HepG2 (cell line): Measurements from ENCODE around the gene HIF3A. TPM values are rescaled to one million over a fixed set of nuclear protein-coding genes. Genes with fewer than 3 reads are reported as not detected.

Experiments used
- ATAC-seq: fragments of 200-7000 bp; cut with Tn5 transposase; 3 replicates; pipeline ENCODE4 v1.9.1; 2020; ENCODE audit warnings: mild to moderate bottlenecking, moderate library complexity
- BruUV-seq: library from RNA; stranded (reverse); fragments of 400-500 nt; replicated peaks from 2 replicates; lab custom pipeline; 2021; lab: Mats Ljungman, UMichigan
- CTCF ChIA-PET: fragments of 300-600 bp; formaldehyde crosslinking; extraction: SDS; loops from one replicate; lab custom pipeline; 2021; ENCODE audit warnings: low total read pairs, inconsistent platforms, low intra/inter-chr PET ratio; lab: Yijun Ruan, JAX
- POLR2A ChIA-PET: fragments of 350-600 bp; sonication (Branson Sonifier 250); formaldehyde crosslinking; loops from one replicate; lab custom pipeline; 2020; ENCODE audit warnings: antibody characterized with exemption, inconsistent platforms; lab: Yijun Ruan, JAX
- DNase-seq: peaks from one replicate; pipeline ENCODE4 v3.0.0-alpha.2; 2015; ENCODE audit warnings: low spot score
- FAIRE-seq: peaks from 3 replicates; lab custom pipeline; 2011; peaks lifted over from hg19 to GRCh38; lab: Jason Lieb, UNC
- H2AFZ ChIP-seq: one replicate; pipeline ENCODE4 v1.6.1; 2011; ENCODE audit warnings: low read length, inconsistent platforms
- H3K27ac ChIP-seq: fragments of 300-600 bp; 3 replicates; pipeline ENCODE4 v1.8.0; 2011; ENCODE audit warnings: mixed run types, mild to moderate bottlenecking, mixed read lengths, low read length, inconsistent platforms; ENCODE audit not compliant: insufficient read depth; ENCODE audit errors: extremely low read length
- H3K27me3 ChIP-seq, 2 experiments: fragments of 200-600 bp in 1 of 2; 2 replicates in 1 of 2; 3 replicates in 1 of 2; pipeline versions ENCODE4 v1.6.0 to v1.8.0; 2011; ENCODE audit warnings: low read length in 2 of 2, mild to moderate bottlenecking in 2 of 2, moderate library complexity in 2 of 2, inconsistent platforms in 1 of 2; ENCODE audit not compliant: insufficient read depth in 2 of 2, control insufficient read depth in 1 of 2
- H3K36me3 ChIP-seq, 2 experiments: fragments of 200-600 bp in 1 of 2; replicated peaks in 1 of 2; 2 replicates in 1 of 2; 3 replicates in 1 of 2; pipeline versions ENCODE4 v1.5.1 to v1.8.0; 2011; ENCODE audit warnings: low read length in 2 of 2, inconsistent platforms in 1 of 2; ENCODE audit not compliant: insufficient read depth in 2 of 2, control insufficient read depth in 1 of 2
- H3K4me1 ChIP-seq: 2 replicates; pipeline ENCODE4 v1.5.1; 2012; ENCODE audit warnings: low read length, inconsistent platforms; ENCODE audit not compliant: insufficient read depth
- H3K4me2 ChIP-seq: 2 replicates; pipeline ENCODE4 v1.6.0; 2011; ENCODE audit warnings: low read depth, low read length, inconsistent platforms
- H3K4me3 ChIP-seq, 3 experiments: fragments of 200-600 bp in 1 of 3; sonication (generic), shearing (Covaris generic) in 1 of 3; replicated peaks in 1 of 3; 2 replicates each; pipeline ENCODE4 v1.5.1; 2011 to 2016; ENCODE audit warnings: low read length in 3 of 3, inconsistent platforms in 2 of 3, low read depth in 2 of 3, mild to moderate bottlenecking in 2 of 3, control low read depth in 1 of 3, mixed read lengths in 1 of 3; ENCODE audit not compliant: insufficient read depth in 1 of 3
- H3K79me2 ChIP-seq: one replicate; pipeline ENCODE4 v1.6.1; 2011; ENCODE audit warnings: low read length, inconsistent platforms; ENCODE audit not compliant: insufficient read depth
- H3K9ac ChIP-seq: 2 replicates; pipeline ENCODE4 v1.6.0; 2011; ENCODE audit warnings: mild to moderate bottlenecking, low read depth, low read length, inconsistent platforms; ENCODE audit not compliant: insufficient read depth
- H3K9me3 ChIP-seq: 2 replicates; pipeline ENCODE4 v1.5.1; 2012; ENCODE audit warnings: mild to moderate bottlenecking, low read length
- H4K20me1 ChIP-seq: 2 replicates; pipeline ENCODE4 v1.6.0; 2011; ENCODE audit warnings: inconsistent platforms, mild to moderate bottlenecking, low read length, moderate library complexity; ENCODE audit not compliant: insufficient read depth
- ARID2 ChIP-seq: sonication (generic); formaldehyde crosslinking; IDR thresholded peaks from 2 replicates; pipeline ENCODE4 v1.8.1; 2022; ENCODE audit warnings: mild to moderate bottlenecking, missing genetic modification reagents, borderline replicate concordance
- DNMT1 ChIP-seq: sonication (generic); formaldehyde crosslinking; IDR thresholded peaks from 2 replicates; pipeline ENCODE4 v1.5.1; 2020; ENCODE audit warnings: mild to moderate bottlenecking, missing genetic modification reagents
- KDM3A ChIP-seq: IDR thresholded peaks from 2 replicates; pipeline ENCODE4 v1.6.1; 2018; ENCODE audit warnings: low read depth, missing compliant biosample characterization
- KDM5A ChIP-seq: fragments of 200-600 bp; sonication (generic); IDR thresholded peaks from 2 replicates; pipeline ENCODE4 v1.7.0; 2018; ENCODE audit warnings: antibody characterized with exemption, mild to moderate bottlenecking, low read length, borderline replicate concordance
- KMT2B ChIP-seq: IDR thresholded peaks from 2 replicates; pipeline ENCODE4 v1.6.1; 2016; ENCODE audit warnings: missing genetic modification reagents, missing compliant biosample characterization
- REL ChIP-seq: sonication (generic); formaldehyde crosslinking; conservative IDR thresholded peaks from 2 replicates; pipeline ENCODE4 v1.8.0; 2022; ENCODE audit warnings: mild to moderate bottlenecking, missing genetic modification reagents, moderate library complexity
- SMAD3 ChIP-seq: sonication (generic); formaldehyde crosslinking; IDR thresholded peaks from 2 replicates; pipeline ENCODE4 v1.4.0; 2020; ENCODE audit warnings: missing genetic modification reagents
- SP1 ChIP-seq, 2 experiments: fragments of 450-650 bp in 1 of 2; sonication (generic) in 1 of 2; formaldehyde crosslinking in 1 of 2; IDR thresholded peaks; 2 replicates each; pipeline versions ENCODE4 v1.4.0 to v1.6.1; 2016 to 2020; ENCODE audit warnings: missing genetic modification reagents in 1 of 2
- TCF12 ChIP-seq, 2 experiments: fragments of 450-650 bp in 1 of 2; sonication (generic) in 1 of 2; formaldehyde crosslinking in 1 of 2; IDR thresholded peaks; 2 replicates each; pipeline versions ENCODE4 v1.6.1 to v1.8.0; 2017 to 2022; ENCODE audit warnings: antibody characterized with exemption in 1 of 2, mild to moderate bottlenecking in 1 of 2, missing genetic modification reagents in 1 of 2, moderate library complexity in 1 of 2
- TGIF2 ChIP-seq: IDR thresholded peaks from 2 replicates; pipeline ENCODE4 v1.6.1; 2016; ENCODE audit warnings: control low read depth, missing compliant biosample characterization
- ZNF232 ChIP-seq: sonication (generic); formaldehyde crosslinking; IDR thresholded peaks from 2 replicates; pipeline ENCODE4 v1.4.0; 2020; ENCODE audit warnings: missing genetic modification reagents, borderline replicate concordance
- ZNF350 ChIP-seq: sonication (generic); formaldehyde crosslinking; IDR thresholded peaks from 2 replicates; pipeline ENCODE4 v1.4.0; 2020; ENCODE audit warnings: mild to moderate bottlenecking, low read depth, missing genetic modification reagents, borderline replicate concordance
- ZNF616 ChIP-seq: sonication (generic); formaldehyde crosslinking; IDR thresholded peaks from 2 replicates; pipeline ENCODE4 v1.5.0; 2020; ENCODE audit warnings: low read depth, mild to moderate bottlenecking, missing genetic modification reagents
- ZSCAN29 ChIP-seq: sonication (generic); formaldehyde crosslinking; conservative IDR thresholded peaks from 2 replicates; pipeline ENCODE4 v1.4.0; 2020; ENCODE audit warnings: mild to moderate bottlenecking, missing genetic modification reagents
- WGBS: methylation state at CpG from one replicate; pipeline ENCODE4 v1.1.6; 2017; ENCODE audit warnings: low lambda C conversion rate; 5-methylcytosine and 5-hydroxymethylcytosine counted together
- in situ Hi-C: cut with HindIII; loops from 2 replicates; pipeline ENCODE4 v1.10.0; 2017; ENCODE audit warnings: low pct_unique_long_range_greater_than_20kb; ENCODE audit not compliant: extremely low pct_ligation_motif_present
- intact Hi-C: fragments of 100-400 bp; cut with micrococcal nuclease; formaldehyde crosslinking; loops from one replicate; pipeline ENCODE4 v1.10.0; 2022; ENCODE audit not compliant: unreplicated experiment
- polyA plus RNA-seq, 8 experiments: library from polyadenylated mRNA; depleted of rRNA in 3 of 8; stranded (reverse) in 7 of 8; unstranded in 1 of 8; fragments of >200 nt; fragmentation: Illumina TruSeq in 4 of 8; extraction: Trizol in 4 of 8; gene quantifications; 2 replicates each; pipeline versions ENCODE4 v1.2.1 to v1.2.3, GENCODE V29; 2011 to 2016; ENCODE audit warnings: low read depth in 4 of 8, missing spikeins in 1 of 8, mixed read lengths in 1 of 8; ENCODE audit not compliant: insufficient read depth in 1 of 8
- total RNA-seq, 5 experiments: library from RNA; depleted of rRNA; stranded (reverse); fragments of >200 nt; fragmentation: Illumina TruSeq; extraction: Trizol; gene quantifications; 2 replicates each; pipeline ENCODE4 v1.2.3, GENCODE V29; 2016; ENCODE audit warnings: low read depth in 1 of 5
- TF ChIP-seq, protein P1 (sequence below): sonication (generic); formaldehyde crosslinking; conservative IDR thresholded peaks from 2 replicates; pipeline ENCODE4 v1.4.0; 2020; ENCODE audit warnings: missing genetic modification reagents
- TF ChIP-seq, protein P2 (sequence below): sonication (generic); formaldehyde crosslinking; IDR thresholded peaks from 2 replicates; pipeline ENCODE4 v1.4.0; 2020; ENCODE audit warnings: missing genetic modification reagents

The HIF3A gene
- total and polyA plus RNA-seq, 2 of the 13 experiments (the other 11 are each of a cell fraction or from before 2014, with no cell fraction given), result 0.09 to 0.22 TPM

DNA sequence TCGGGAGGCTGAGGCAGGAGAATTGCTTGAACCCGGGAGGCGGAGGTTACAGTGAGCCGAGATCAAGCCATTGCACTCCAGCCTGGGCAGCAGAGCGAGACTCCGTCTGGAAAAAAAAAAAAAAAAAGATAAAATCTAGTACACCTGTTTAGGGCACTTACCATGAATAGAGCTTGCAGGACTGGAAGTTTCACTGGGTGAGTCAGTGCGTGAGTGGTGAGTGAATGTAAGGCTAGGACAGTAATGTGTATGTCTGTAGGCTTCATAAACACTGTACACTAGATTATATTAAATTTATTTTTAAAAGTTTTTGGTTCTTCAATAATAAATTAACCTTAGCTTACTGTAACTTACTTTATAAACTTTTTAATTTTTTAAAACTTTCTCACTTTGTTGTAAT, 73.0 kb downstream of the HIF3A start (continued):
- TF ChIP-seq ZNF232 (CRISPR knock-in tag) (no peak), SP1 (IDR thresholded peaks at IDR 0.05) (no peak), SP1 (CRISPR knock-in tag; IDR thresholded peaks at IDR 0.05) (no peak), ARID2 (no peak), KDM5A (no peak), ZSCAN29 (CRISPR knock-in tag) (no peak), ZNF350 (CRISPR knock-in tag) (no peak), KDM3A (CRISPR knock-in tag) (no peak), SMAD3 (no peak), ZNF616 (CRISPR knock-in tag) (no peak), DNMT1 (CRISPR knock-in tag) (no peak)

DNA sequence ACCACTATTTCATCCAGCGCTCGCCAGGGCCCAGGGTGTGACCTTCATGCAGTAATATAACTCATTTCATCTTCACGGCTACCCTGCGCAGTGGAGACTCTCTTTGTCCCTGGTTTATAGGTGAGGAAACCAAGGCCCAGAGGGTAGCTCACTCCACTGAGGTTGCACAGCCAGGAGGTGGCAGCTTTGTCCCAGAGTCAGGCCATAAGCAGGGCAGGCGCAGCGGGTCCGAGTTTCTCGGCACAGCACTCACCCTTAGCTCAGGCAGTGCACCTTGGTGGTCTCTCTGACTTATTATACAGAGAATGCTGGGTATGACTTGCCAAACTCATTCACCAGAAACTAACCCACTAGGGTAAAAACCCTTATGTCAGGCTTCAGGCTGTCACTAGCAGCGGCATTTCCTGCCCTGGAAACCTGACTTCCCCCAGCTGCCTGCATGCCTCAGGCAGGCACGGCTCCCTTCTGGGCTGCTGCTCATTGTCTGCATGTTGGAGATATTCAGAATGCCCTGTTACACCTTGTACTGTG, 74.6 kb downstream of the HIF3A start:
- no TSS peak for BruUV-seq
- no peaks in the 10 kb centered on the region for H3K9me3 ChIP-seq
- DNase-seq (no peak), FAIRE-seq (no peak), ATAC-seq (no peak)
- no peak overlapping the region for H3K27ac ChIP-seq
- H3K27me3 ChIP-seq, result no peaks in the 10 kb centered on the region
- POLR2A ChIA-PET, result no interaction called here
- peaks cover 16 to 32% of the 10 kb centered on the region in 2 experiments; a peak in 4 of 5 replicates for H3K36me3 ChIP-seq
- no peaks in the 10 kb centered on the region for H3K4me1 ChIP-seq
- no peaks in the 10 kb centered on the region for H3K79me2 ChIP-seq
- CTCF ChIA-PET, result interaction anchor here (0.6 kb wide), 1 partner anchor 1560 kb away, joined by 3 read pairs; no protein-coding TSS in a partner anchor
- H2AFZ ChIP-seq, result no peak overlapping the region
- intact Hi-C loops (no loop called here), in situ Hi-C loops (no loop called here)
- 98% methylated on average over 8 of the region's 10 CpGs for WGBS
- no peaks in the 10 kb centered on the region for H4K20me1 ChIP-seq
- no peak overlapping the region for H3K9ac ChIP-seq
- H3K4me2 ChIP-seq, result no peak overlapping the region
- H3K4me3 ChIP-seq, result no peak overlapping the region
- no peak for TF ChIP-seq TGIF2
- TF ChIP-seq, protein P1, sequence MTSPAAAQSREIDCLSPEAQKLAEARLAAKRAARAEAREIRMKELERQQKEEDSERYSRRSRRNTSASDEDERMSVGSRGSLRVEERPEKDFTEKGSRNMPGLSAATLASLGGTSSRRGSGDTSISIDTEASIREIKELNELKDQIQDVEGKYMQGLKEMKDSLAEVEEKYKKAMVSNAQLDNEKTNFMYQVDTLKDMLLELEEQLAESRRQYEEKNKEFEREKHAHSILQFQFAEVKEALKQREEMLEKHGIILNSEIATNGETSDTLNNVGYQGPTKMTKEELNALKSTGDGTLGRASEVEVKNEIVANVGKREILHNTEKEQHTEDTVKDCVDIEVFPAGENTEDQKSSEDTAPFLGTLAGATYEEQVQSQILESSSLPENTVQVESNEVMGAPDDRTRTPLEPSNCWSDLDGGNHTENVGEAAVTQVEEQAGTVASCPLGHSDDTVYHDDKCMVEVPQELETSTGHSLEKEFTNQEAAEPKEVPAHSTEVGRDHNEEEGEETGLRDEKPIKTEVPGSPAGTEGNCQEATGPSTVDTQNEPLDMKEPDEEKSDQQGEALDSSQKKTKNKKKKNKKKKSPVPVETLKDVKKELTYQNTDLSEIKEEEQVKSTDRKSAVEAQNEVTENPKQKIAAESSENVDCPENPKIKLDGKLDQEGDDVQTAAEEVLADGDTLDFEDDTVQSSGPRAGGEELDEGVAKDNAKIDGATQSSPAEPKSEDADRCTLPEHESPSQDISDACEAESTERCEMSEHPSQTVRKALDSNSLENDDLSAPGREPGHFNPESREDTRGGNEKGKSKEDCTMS (CRISPR knock-in tag), result no peak
- TF ChIP-seq, protein P2, sequence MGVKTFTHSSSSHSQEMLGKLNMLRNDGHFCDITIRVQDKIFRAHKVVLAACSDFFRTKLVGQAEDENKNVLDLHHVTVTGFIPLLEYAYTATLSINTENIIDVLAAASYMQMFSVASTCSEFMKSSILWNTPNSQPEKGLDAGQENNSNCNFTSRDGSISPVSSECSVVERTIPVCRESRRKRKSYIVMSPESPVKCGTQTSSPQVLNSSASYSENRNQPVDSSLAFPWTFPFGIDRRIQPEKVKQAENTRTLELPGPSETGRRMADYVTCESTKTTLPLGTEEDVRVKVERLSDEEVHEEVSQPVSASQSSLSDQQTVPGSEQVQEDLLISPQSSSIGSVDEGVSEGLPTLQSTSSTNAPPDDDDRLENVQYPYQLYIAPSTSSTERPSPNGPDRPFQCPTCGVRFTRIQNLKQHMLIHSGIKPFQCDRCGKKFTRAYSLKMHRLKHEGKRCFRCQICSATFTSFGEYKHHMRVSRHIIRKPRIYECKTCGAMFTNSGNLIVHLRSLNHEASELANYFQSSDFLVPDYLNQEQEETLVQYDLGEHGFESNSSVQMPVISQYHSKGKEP (CRISPR knock-in tag), result no peak
- no peak for TF ChIP-seq KMT2B (CRISPR knock-in tag)
- no peak for TF ChIP-seq REL
- TF ChIP-seq TCF12 (IDR thresholded peaks at IDR 0.05), result no peak
- no peak for TF ChIP-seq TCF12 (CRISPR knock-in tag; IDR thresholded peaks at IDR 0.05)
